Measurements from ENCODE around the gene SORT1. TPM values are rescaled to one million over a fixed set of nuclear protein-coding genes. Genes with fewer than 3 reads are reported as not detected.

Gene SORT1
- total and polyA plus RNA-seq, 2 of the 4 experiments (the other 2 are of a cell fraction): 15.8 to 16.7 TPM

DNA sequence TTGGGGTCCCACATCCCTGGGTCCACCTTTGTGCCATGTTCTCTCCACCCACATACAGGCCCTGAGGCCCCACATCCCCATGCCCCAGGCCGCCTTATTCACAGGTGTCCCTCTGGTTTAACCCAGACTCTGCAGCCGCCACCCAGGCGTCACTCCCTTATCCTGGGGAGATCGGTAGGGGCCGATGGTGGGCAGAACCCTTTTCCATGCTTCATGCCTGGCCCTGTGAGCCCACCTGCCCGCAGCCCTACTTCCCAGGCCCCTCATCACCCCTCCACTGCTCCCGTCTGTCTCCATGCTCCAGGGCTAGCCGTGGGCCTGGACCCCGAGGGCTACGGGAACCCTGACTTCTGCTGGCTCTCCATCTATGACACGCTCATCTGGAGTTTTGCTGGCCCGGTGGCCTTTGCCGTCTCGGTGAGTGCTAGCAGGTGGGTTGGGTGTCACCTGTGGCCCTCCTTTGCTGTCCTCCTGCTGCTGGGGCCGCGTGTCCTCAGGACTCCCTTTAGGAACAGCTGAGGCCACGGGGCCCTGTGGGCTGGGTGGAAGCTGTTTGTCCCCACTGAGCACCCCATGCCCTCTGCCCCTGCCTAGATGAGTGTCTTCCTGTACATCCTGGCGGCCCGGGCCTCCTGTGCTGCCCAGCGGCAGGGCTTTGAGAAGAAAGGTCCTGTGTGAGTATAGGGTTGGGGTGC is 126.9 kb downstream of the SORT1 start:
- Histone ChIP-seq H3K9me3 (ENCODE audit: control insufficient read depth, insufficient read depth, low read length) (peaks cover 2% of the 10 kb centered on the region; the same call in 1 of the 2 replicates), H2AK9ac (replicated peaks; ENCODE audit: low read depth, low read length, poor library complexity) (no peak overlapping the region), H2BK15ac (ENCODE audit: low read depth, low read length) (no peak overlapping the region), H3K4me3 (ENCODE audit: insufficient read depth, low read depth, low read length) (no peak overlapping the region), H2BK20ac (ENCODE audit: low read depth, low read length) (no peak overlapping the region), H2AK5ac (ENCODE audit: low read depth, low read length) (no peak overlapping the region), H3K79me1 (ENCODE audit: low read depth in 1 of 2, low read length in 2 of 2) (no peaks in the 10 kb centered on the region), H2AFZ (replicated peaks; ENCODE audit: low read length, poor library complexity) (no peak overlapping the region), H2BK5ac (ENCODE audit: low read depth, low read length, poor library complexity, severe bottlenecking) (no peak overlapping the region), H3K9ac (ENCODE audit: low read depth, low read length) (no peak overlapping the region), H4K8ac (ENCODE audit: low read depth in 2 of 2, low read length in 2 of 2) (no peak overlapping the region), H3K14ac (replicated peaks; ENCODE audit: low read depth, low read length) (no peak overlapping the region), H4K20me1 (ENCODE audit: insufficient read depth, low read length) (no peaks in the 10 kb centered on the region), H3K23ac (ENCODE audit: low read depth, low read length) (no peak overlapping the region), H4K91ac (ENCODE audit: insufficient read depth, low read depth, low read length) (no peak overlapping the region), H4K5ac (ENCODE audit: low read depth, low read length) (no peak overlapping the region), H3K4me2 (ENCODE audit: low read depth, low read length) (no peak overlapping the region), H3K9me1 (ENCODE audit: insufficient read depth, low read length) (0 out of 2 replicates have a peak, but pooled peaks cover 3% of the 10 kb centered on the region), H3K4ac (ENCODE audit: low read depth, low read length) (no peak overlapping the region), H3K18ac (ENCODE audit: low read depth, low read length) (no peak overlapping the region), H3K27me3 (ENCODE audit: control insufficient read depth, insufficient read depth, low read length) (no peaks in the 10 kb centered on the region), H3K56ac (ENCODE audit: extremely low read depth, insufficient read depth, low read length) (no peak overlapping the region), H3K36me3 (ENCODE audit: control insufficient read depth, insufficient read depth, low read length) (peaks cover 2% of the 10 kb centered on the region; the same call in 1 of the 2 replicates), H3K27ac (ENCODE audit: insufficient read depth, low read length) (no peak overlapping the region), H3K4me1 (ENCODE audit: control insufficient read depth, insufficient read depth, low read length) (peaks cover 10% of the 10 kb centered on the region), H2BK120ac (ENCODE audit: low read depth, low read length) (no peak overlapping the region)
- TF ChIP-seq, protein P1, sequence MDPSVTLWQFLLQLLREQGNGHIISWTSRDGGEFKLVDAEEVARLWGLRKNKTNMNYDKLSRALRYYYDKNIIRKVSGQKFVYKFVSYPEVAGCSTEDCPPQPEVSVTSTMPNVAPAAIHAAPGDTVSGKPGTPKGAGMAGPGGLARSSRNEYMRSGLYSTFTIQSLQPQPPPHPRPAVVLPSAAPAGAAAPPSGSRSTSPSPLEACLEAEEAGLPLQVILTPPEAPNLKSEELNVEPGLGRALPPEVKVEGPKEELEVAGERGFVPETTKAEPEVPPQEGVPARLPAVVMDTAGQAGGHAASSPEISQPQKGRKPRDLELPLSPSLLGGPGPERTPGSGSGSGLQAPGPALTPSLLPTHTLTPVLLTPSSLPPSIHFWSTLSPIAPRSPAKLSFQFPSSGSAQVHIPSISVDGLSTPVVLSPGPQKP (IDR thresholded peaks at IDR 0.05; ENCODE audit: borderline replicate concordance, low read depth, low read length): no peak
- no peak for TF ChIP-seq CEBPB (IDR thresholded peaks at IDR 0.05; ENCODE audit: low read depth, low read length)
- no peak for TF ChIP-seq RAD21 (IDR thresholded peaks at IDR 0.05; ENCODE audit: low read length)
- TF ChIP-seq RFX5 (IDR thresholded peaks at IDR 0.05; ENCODE audit: low read depth, low read length): no peak
- no peak for TF ChIP-seq CHD1 (IDR thresholded peaks at IDR 0.05; ENCODE audit: low read depth, low read length)
- TF ChIP-seq MAZ (IDR thresholded peaks at IDR 0.05; ENCODE audit: borderline replicate concordance, low read depth, low read length): no peak
- no peak for TF ChIP-seq BHLHE40 (IDR thresholded peaks at IDR 0.05; ENCODE audit: low read depth, low read length)
- no peak for TF ChIP-seq FOS (IDR thresholded peaks at IDR 0.05; ENCODE audit: low read depth, low read length)
- TF ChIP-seq MAFK (IDR thresholded peaks at IDR 0.05; ENCODE audit: low read depth, low read length): no peak
- no peak for TF ChIP-seq RCOR1 (IDR thresholded peaks at IDR 0.05; ENCODE audit: insufficient replicate concordance, low read length)
- TF ChIP-seq NFE2L2 (IDR thresholded peaks at IDR 0.05; ENCODE audit: low read depth, low read length): no peak
- TF ChIP-seq MXI1 (IDR thresholded peaks at IDR 0.05; ENCODE audit: borderline replicate concordance, low read depth, low read length): no peak
- TF ChIP-seq, protein P2, sequence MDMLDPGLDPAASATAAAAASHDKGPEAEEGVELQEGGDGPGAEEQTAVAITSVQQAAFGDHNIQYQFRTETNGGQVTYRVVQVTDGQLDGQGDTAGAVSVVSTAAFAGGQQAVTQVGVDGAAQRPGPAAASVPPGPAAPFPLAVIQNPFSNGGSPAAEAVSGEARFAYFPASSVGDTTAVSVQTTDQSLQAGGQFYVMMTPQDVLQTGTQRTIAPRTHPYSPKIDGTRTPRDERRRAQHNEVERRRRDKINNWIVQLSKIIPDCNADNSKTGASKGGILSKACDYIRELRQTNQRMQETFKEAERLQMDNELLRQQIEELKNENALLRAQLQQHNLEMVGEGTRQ (IDR thresholded peaks at IDR 0.05; ENCODE audit: low read depth, low read length): no peak
- POLR2A ChIA-PET (ENCODE audit: unreplicated experiment): no interaction called here
- no TSS peak for BruUV-seq (replicated peaks)
- dilution Hi-C loops (cut with HindIII; ENCODE audit: low sequenced_read_pairs, unreplicated experiment) (no loop called here), in situ Hi-C loops (cut with MboI; ENCODE audit: low sequenced_read_pairs) (no loop called here), intact Hi-C loops (cut with micrococcal nuclease) (no loop called here)
- DNase-seq: no peak
- CTCF ChIA-PET: no interaction called here
- no peak for ATAC-seq (ENCODE audit: low read depth)
- WGBS, 2 experiments (ENCODE audit: extremely low coverage in 2 of 2, insufficient read length in 1 of 2): 75% methylated on average over 2 of the region's 20 CpGs; no CpG with 5 or more reads in 1 of the 2 experiments
